Mammary epithelial cell (primary cell): ENCODE measurements around the gene MTHFD2L.

Experiments
- EZH2 ChIP-seq: IDR thresholded peaks from 2 replicates; pipeline ENCODE4 v1.6.1; 2012; ENCODE audit warnings: low read length, inconsistent platforms, borderline replicate concordance
- TF ChIP-seq, protein P1 (sequence below), 2 donors: IDR thresholded peaks in 1 of 2; conservative IDR thresholded peaks in 1 of 2; 2 replicates each; pipeline ENCODE4 v1.5.1; 2011 to 2012; ENCODE audit warnings: inconsistent platforms in 2 of 2, low read length in 2 of 2, mild to moderate bottlenecking in 2 of 2, control low read depth in 1 of 2, low read depth in 1 of 2; ENCODE audit not compliant: insufficient read depth in 1 of 2; ENCODE audit errors: extremely low read depth in 1 of 2

GRCh38 chr4:74159143-74159709 is 1.3 kb downstream of the MTHFD2L start:
- no peak for TF ChIP-seq EZH2
- TF ChIP-seq, protein P1, sequence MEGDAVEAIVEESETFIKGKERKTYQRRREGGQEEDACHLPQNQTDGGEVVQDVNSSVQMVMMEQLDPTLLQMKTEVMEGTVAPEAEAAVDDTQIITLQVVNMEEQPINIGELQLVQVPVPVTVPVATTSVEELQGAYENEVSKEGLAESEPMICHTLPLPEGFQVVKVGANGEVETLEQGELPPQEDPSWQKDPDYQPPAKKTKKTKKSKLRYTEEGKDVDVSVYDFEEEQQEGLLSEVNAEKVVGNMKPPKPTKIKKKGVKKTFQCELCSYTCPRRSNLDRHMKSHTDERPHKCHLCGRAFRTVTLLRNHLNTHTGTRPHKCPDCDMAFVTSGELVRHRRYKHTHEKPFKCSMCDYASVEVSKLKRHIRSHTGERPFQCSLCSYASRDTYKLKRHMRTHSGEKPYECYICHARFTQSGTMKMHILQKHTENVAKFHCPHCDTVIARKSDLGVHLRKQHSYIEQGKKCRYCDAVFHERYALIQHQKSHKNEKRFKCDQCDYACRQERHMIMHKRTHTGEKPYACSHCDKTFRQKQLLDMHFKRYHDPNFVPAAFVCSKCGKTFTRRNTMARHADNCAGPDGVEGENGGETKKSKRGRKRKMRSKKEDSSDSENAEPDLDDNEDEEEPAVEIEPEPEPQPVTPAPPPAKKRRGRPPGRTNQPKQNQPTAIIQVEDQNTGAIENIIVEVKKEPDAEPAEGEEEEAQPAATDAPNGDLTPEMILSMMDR (conservative IDR thresholded peaks at IDR 0.05 in 1 of 2, IDR thresholded peaks at IDR 0.05 in 1 of 2; ENCODE audit: extremely low read depth in 1 of 2, insufficient read depth in 1 of 2, low read depth in 1 of 2, low read length in 2 of 2) = no peak
